Liver (tissue), 3 donors: Measurements from ENCODE around the gene ERMAP.

Source experiments
- ATF3 ChIP-seq: IDR thresholded peaks from 2 replicates; pipeline ENCODE4 v1.6.1; 2016; ENCODE audit warnings: antibody characterized with exemption
- JUND ChIP-seq, 2 donors: IDR thresholded peaks; 2 replicates each; pipeline ENCODE4 v1.6.1; 2016; ENCODE audit warnings: antibody characterized with exemption in 2 of 2
- REST ChIP-seq: IDR thresholded peaks from 2 replicates; pipeline ENCODE4 v1.6.1; 2016; ENCODE audit warnings: antibody characterized with exemption, mild to moderate bottlenecking
- TF ChIP-seq, protein P1 (sequence below): fragments of 150-350 bp; IDR thresholded peaks from 2 replicates; pipeline ENCODE4 v1.5.1; 2017; ENCODE audit warnings: improper control_type of control experiment, low read depth, low read length; ENCODE audit not compliant: missing input control
- donor health status: healthy.
- donor health status: healthy.

GRCh38 chr1:42886046-42886739, 69.3 kb downstream of the ERMAP start:
- no peak for TF ChIP-seq REST
- TF ChIP-seq ATF3 = no peak
- TF ChIP-seq, protein P1, sequence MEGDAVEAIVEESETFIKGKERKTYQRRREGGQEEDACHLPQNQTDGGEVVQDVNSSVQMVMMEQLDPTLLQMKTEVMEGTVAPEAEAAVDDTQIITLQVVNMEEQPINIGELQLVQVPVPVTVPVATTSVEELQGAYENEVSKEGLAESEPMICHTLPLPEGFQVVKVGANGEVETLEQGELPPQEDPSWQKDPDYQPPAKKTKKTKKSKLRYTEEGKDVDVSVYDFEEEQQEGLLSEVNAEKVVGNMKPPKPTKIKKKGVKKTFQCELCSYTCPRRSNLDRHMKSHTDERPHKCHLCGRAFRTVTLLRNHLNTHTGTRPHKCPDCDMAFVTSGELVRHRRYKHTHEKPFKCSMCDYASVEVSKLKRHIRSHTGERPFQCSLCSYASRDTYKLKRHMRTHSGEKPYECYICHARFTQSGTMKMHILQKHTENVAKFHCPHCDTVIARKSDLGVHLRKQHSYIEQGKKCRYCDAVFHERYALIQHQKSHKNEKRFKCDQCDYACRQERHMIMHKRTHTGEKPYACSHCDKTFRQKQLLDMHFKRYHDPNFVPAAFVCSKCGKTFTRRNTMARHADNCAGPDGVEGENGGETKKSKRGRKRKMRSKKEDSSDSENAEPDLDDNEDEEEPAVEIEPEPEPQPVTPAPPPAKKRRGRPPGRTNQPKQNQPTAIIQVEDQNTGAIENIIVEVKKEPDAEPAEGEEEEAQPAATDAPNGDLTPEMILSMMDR = no peak
- no peak for TF ChIP-seq JUND (IDR thresholded peaks at IDR 0.05)
